Measurements from ENCODE around the gene TBX2.
"Not testable (repeated sequence)": the region's sequence is repeated elsewhere in the genome, so short reads cannot be mapped to it uniquely, and the experiment has no call there.

Gene TBX2

GRCh38 chr17:61399131-61400065 is at the start of gene TBX2:
TBX2 (plus strand) TSS chr17:61399843; CDS start chr17:61400177, 334 bp downstream.
- DNase-seq (ENCODE audit: low read depth), result peak; percentile 89

DNA sequence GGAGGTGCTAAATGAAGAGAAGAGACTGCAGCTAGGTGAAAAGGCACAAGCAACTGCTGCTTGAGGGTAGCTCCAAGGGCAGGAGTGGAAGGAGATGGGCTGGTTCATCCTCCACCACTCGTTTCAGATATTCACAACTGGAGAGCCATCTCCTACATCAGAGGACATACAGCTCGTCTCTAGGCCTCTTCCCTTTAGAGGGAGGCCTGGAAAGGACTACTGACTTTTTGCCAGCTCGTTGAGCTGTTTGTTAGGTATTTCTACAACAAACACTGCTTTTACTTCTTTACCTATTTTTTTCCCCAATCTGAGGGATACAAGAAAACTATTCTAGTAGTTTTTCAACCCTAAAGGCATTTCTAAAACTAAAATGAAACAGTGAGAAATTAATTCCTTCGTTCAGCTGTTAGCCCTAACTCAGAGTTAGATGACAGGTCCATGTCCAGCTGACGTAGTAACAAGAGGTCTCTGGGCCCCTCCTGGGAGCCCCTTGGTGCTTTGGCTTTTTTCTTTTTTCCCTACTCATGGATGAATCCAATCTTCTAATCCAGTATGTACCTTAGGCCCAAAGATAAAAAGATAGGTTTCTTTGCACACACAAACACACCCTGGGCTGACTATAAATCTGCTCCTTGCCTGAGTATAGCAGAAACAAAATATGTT is 47.8 kb upstream of the TBX2 start:
- no peak for DNase-seq (ENCODE audit: low read depth)

DNA sequence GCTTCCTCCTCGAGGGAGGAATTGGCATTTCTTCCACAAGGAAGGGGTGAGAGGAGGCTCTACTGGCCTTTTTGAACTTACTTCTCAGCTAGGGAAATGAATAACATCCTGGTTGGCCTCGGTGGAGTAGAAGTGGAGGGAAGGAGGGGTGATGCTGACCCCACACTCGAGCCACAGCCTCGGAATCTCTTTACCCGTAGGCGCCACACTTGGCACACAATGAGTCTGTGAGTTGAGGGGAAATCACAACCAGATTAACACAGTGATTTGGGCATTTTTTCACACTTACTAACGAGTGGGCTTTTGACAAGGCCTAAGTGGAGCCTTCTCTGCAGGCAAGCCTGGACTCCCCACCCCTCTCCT is 47.3 kb upstream of the TBX2 start:
- DNase-seq (ENCODE audit: low read depth), result no peak

DNA sequence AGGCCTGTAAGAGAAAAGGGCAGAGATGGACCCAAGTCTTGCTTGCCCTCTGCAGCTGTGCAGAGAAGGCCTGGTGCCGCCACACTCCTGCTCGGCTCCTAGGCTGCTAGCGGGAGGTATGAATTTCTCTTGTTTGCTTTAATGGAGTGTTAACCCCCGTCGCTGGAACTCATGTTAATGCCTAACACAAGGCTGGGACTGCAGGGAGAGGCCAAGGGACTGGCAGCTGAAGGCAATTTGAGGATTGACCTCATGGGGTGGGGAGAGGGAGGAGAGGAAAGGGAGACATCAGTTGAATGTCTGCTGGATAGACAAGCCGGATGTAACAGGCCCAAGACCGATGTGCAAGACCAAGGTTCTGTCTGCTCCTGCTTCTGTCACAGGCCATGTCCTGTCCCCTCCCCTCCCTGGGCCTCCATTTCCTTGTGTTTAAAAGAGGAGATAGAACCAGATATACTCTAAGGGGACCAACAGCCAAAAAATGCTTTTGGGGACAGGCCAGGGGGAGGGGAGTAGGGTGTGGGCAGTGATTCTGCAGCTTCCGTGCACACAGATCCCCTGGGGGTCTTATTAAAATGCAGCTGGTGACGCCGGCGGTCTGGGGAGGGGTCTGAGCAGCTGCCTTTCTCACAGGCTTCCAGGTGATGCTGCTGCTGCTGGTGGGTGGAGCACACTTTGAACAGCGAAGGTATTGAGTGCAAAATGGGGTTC is 46.7 kb upstream of the TBX2 start:
- no peak for DNase-seq (ENCODE audit: low read depth)

DNA sequence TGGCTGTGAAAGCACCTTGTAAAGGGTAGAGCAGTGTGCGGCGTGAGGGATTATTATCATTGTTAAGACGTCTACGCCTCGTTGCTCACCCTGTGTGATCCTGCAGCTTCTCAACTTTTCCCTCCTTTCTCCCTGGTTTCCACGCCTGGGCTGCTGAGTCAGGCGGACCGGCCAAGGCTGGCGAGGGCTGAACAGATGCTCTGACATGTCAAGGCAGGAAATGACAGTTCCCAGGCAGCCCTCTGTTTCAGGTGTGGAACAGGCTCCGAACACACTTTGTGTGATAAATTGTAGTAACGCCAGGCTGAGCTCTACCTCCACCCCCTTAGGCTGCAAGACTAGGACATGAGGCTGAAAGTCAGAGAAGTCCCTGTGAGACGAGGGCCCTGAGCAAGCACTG is 46.0 kb upstream of the TBX2 start:
- DNase-seq (ENCODE audit: low read depth), result no peak

DNA sequence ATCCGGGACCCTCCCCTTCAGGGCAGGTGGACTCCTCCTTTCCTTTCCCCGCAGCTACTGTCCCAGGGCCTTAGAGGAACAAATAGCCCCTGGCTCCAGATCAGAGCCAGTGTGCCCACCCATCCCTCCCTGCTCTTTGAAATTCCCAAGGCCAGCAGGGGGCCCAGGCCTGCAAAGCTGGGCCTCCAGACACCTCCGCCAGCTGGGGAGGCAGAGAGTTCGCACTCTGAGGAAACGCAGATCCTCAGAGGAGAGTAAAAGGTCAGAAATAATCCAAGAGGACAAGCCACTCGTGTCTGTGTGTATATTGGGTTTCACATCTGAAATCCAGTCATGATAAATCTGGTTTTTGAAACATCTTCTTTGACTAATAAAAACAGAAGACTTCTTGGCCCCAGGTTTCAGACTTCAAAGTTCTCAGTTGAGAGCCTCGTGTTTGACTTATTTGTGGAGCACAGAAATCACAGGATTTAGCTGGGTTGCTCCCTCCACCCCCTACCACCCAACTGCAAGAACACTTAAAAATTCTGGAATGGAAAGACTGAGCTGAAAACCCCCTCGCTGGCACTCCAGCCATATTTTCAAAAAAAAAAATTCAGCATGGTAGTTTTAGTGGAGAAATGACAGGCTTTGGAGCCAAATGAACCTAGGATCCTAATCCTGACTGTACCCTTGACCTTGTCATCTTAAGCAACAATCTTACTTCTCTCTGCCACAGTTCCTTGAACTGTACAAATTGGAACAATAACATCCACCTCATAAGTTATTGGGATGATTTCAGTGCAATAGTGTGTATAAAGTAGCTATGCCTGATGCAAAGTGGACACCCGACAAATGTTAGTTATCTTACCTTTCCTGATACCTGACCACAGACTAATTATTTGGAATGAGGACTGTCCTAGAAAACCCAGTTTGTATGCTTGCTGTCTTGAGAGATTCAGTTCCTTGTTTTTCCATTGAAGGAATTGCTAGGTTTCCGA is 44.5 kb upstream of the TBX2 start:
- no peak for DNase-seq (ENCODE audit: low read depth)

GRCh38 chr17:61357061-61357460 is 42.6 kb upstream of the TBX2 start:
- not testable (repeated sequence) for DNase-seq (ENCODE audit: low read depth)

GRCh38 chr17:61359513-61359912 is 40.1 kb upstream of the TBX2 start:
- not testable (repeated sequence) for DNase-seq (ENCODE audit: low read depth)

GRCh38 chr17:61360318-61360943 is 39.2 kb upstream of the TBX2 start:
- DNase-seq (ENCODE audit: low read depth), result no peak

DNA sequence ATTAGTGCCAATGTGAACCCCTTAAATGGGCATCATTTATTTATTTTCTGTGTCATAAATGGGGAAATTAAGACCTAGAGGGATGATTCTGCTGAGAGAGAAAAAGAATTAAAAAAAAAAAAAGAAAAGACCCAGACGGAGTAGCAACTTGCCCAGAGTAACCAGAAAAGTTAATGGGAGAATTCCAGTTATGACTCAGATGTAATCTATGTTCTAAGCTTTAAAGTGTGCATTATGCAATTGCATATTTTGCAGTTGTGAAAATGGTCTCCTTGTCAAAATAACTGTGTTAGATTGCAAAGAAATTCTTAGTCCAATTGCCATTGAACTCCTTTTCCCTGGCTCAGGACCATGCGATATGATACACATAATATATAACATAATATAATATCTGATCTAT is 38.6 kb upstream of the TBX2 start:
- peak; percentile 48 for DNase-seq (ENCODE audit: low read depth)

DNA sequence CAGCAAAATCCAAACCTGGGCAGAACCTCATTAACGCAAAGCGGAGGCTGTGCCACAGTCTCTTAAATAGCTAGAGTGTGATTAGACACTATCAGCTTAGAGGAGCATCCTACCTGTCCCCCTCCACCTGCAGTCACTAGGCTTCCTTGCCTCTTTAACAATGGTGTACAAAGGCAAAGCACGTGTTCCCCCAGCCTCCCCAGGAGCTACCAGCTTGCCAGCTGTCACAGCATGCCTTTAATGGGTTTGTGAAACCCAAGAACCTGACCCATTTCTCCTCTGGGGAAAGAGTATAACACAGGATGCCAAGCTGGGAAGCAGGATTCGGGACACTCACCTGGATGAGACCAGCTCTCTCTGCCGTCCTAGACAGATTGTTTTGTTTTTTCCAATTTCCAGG is 37.2 kb upstream of the TBX2 start:
- no peak for DNase-seq (ENCODE audit: low read depth)

DNA sequence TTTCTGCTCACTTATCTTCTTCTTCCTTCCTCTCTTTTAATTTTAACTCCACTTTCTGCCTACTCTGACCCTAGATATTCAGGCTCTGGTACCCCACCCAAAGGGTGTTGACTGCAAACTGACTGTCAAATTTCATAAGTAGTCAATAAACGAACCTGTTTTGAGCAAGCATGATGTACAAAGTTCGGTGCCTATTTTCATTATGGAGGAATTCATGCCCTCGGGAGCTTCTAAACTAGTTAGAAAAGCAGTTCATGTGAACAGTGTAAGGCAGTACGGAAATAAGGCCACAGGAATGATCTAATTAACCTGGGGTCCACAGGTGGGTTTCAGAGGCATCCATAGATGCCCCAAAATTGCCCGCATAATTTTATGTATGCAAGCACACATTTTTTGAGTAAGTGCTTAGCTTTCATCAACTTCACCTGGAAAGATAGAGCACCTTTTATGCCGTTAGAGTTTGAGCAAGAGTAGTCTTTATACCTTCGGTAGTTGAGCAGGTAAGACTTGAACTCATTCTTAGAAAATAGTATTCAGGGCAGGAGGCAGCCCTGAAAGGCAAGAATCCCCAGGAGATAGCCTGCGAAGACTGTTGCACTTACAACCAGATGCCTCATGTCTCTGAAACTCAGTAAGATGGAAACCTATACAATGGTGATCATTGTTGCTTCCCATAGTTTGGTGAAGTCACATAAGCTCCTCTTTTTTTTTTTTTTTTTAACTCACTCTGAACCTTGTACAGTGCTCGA is 36.6 kb upstream of the TBX2 start:
- no peak for DNase-seq (ENCODE audit: low read depth)

DNA sequence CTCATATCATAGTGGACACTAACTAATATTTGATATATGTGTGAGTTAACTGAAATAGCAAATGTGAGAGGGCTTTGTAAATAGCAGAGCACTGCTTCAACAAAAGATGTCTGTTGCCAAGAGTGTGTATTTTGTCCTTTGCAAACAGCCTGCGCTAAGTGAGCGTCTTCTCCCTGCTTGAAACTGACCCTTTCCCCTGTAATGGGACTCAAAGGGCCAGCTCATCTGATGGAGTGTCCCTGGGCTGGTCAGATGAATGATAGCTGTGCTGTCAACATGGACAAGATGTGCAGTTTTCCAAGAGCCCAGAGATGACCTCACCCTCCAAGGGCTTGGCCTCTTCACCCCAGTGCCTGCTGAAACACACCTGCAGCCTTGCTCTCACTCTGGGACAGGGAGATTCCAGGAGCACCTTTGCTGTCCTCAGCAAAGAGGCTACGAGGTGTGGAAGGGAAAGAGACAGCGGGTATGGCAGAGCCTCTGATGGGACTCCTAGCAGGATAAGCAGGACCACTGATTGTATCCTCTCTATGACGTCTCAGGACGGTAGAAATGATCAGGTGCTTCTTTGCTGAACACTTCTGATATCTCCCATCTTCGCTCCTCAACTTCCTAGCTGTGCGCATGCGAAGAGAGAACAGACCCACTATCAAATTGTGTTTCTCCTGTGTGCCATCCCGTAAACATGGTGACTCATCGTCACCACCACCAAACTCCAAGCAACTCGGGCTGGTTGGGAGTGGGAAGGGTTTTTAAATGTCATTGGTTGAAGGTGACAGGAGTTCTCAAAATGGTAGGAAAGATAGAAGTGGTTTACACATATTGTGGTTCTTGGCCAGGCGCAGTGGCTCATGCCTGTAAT is 35.8 kb upstream of the TBX2 start:
- no peak for DNase-seq (ENCODE audit: low read depth)

GRCh38 chr17:61364463-61364846 is 35.2 kb upstream of the TBX2 start:
- DNase-seq (ENCODE audit: low read depth), result no peak

- no peak for DNase-seq (ENCODE audit: low read depth)
Observed at GRCh38 chr17:61366076-61366714, 33.4 kb upstream of the TBX2 start.

DNA sequence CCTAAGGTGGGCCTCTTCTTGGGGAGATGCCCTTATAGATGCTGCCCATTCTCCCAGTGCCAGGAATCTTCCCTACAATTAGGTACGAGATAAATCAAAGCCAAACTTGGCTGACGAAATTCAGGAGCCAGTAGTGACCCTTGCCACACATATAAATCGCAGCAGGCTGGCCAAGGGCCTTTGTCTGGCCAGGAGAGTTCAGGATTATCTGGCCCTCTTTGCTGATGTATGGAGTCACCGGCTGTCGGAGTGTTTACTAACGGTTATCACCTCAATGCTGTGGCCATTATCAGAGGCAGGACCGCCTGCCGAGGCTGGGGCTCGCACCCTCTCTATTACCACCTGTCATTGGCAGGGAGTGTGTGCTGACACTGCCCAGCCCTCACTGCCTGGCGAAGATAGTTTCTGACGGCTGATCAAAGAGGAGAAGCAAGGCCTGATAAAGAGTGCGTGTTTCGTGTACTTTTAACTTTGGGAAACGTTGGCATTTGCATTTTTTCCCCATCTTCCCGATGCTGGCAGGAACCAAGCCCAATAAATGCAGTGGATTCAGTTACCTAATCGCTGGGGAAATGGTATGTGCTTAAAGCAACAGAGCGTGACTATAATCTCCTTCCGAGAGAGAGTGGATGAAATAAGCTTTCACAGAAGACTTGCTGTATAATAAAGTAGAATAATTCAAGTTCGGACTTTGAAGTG is 32.8 kb upstream of the TBX2 start:
- no peak for DNase-seq (ENCODE audit: low read depth)

DNA sequence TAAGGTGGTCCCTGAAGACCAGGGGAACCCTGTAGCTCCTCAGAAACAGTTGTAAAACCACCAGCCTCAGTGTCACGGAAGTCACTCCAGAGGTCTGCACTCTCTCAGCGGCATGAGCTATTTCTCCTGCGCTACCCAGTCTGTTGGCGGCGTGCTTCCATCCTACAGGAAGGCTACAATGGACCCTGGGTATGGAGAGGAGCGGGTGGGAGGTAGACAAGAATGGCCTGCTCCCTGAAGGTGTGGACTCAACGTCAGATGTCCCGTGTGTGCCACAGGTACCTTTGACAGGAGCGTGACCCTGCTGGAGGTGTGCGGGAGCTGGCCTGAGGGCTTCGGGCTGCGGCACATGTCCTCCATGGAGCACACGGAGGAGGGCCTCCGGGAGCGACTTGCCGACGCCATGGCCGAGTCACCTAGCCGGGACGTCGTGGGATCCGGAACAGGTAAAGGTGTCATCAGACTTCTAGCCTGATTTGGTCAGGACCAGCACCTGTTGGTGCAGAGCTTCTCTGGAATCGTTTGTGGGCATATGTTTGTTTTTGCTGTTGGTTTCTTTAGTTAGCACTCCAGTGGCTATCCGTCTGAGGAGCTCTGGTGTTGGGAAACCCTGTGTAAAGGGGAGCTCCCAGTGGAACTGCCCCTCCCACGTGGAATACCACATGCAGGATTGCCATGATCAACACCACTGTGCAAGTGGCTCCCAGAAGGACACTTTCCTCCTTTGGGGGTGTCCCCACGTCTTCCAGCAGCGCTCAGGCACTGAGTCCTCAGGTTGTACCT is 31.4 kb upstream of the TBX2 start:
- no peak for DNase-seq (ENCODE audit: low read depth)

Measured in stromal cell of bone marrow (primary cell).